ENCODE measurements around the gene NUP107.

GRCh38 chr12:68776976-68777610 lies 90.3 kb downstream of the NUP107 start:
- no peak for TF ChIP-seq POLR2A (IDR thresholded peaks at IDR 0.05; ENCODE audit: low read depth, low read length)
- no peak for TF ChIP-seq TAF1 (IDR thresholded peaks at IDR 0.05; ENCODE audit: low read depth, low read length)
- no peak for TF ChIP-seq POLR2AphosphoS5 (IDR thresholded peaks at IDR 0.05; ENCODE audit: low read depth, low read length)
- TF ChIP-seq PAX5 (IDR thresholded peaks at IDR 0.05; ENCODE audit: insufficient read depth, low read length, severe bottlenecking), result no peak
- TF ChIP-seq SPI1 (IDR thresholded peaks at IDR 0.05; ENCODE audit: low read depth, low read length), result no peak
- no peak for TF ChIP-seq POU2F2 (IDR thresholded peaks at IDR 0.05; ENCODE audit: low read depth, low read length)

Measured in GM12891 (cell line).